Measurements from ENCODE around the gene ERFE.

DNA sequence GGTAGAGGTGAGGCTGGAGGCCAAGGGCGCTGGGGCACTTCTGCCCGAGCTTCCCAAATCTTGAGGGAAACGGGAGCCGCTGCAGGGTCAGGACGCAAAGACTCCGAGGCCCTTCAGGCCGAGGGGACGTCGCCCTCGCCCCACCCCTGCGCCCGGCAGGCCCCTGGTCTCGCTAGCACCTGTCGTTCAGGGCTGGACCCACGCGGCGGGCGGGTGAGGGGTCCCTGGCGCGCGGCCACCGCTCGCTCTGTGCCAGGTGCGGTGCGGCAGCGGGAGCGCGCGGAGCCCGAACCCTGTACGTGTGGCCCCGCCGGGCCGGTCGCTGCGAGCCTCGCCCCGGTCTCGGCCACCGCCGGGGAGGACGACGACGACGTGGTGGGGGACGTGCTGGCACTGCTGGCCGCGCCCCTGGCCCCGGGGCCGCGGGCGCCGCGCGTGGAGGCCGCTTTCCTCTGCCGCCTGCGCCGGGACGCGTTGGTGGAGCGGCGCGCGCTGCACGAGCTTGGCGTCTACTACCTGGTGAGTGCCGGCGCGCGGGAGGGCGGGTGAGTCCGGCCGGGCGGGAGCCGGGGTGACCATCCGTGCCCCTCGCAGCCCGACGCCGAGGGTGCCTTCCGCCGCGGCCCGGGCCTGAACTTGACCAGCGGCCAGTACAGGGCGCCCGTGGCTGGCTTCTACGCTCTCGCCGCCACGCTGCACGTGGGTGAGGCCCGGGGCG is 4.9 kb downstream of the ERFE start:
- TF ChIP-seq, protein P1, sequence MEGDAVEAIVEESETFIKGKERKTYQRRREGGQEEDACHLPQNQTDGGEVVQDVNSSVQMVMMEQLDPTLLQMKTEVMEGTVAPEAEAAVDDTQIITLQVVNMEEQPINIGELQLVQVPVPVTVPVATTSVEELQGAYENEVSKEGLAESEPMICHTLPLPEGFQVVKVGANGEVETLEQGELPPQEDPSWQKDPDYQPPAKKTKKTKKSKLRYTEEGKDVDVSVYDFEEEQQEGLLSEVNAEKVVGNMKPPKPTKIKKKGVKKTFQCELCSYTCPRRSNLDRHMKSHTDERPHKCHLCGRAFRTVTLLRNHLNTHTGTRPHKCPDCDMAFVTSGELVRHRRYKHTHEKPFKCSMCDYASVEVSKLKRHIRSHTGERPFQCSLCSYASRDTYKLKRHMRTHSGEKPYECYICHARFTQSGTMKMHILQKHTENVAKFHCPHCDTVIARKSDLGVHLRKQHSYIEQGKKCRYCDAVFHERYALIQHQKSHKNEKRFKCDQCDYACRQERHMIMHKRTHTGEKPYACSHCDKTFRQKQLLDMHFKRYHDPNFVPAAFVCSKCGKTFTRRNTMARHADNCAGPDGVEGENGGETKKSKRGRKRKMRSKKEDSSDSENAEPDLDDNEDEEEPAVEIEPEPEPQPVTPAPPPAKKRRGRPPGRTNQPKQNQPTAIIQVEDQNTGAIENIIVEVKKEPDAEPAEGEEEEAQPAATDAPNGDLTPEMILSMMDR (IDR thresholded peaks at IDR 0.05 in 2 of 3, conservative IDR thresholded peaks at IDR 0.05 in 1 of 3; ENCODE audit: insufficient read depth in 2 of 3, low read depth in 1 of 3, low read length in 3 of 3): no peak
- no peak for TF ChIP-seq EP300 (IDR thresholded peaks at IDR 0.05; ENCODE audit: low read length)
- no peak for TF ChIP-seq YY1 (IDR thresholded peaks at IDR 0.05; ENCODE audit: borderline replicate concordance in 1 of 3, control insufficient read depth in 1 of 3, extremely low read depth in 1 of 3, insufficient read depth in 3 of 3, insufficient read length in 1 of 3, insufficient replicate concordance in 2 of 3, low read depth in 1 of 3, low read length in 2 of 3)
- no peak for TF ChIP-seq NR1H2 (CRISPR knock-in tag; IDR thresholded peaks at IDR 0.05)
- TF ChIP-seq, protein P2, sequence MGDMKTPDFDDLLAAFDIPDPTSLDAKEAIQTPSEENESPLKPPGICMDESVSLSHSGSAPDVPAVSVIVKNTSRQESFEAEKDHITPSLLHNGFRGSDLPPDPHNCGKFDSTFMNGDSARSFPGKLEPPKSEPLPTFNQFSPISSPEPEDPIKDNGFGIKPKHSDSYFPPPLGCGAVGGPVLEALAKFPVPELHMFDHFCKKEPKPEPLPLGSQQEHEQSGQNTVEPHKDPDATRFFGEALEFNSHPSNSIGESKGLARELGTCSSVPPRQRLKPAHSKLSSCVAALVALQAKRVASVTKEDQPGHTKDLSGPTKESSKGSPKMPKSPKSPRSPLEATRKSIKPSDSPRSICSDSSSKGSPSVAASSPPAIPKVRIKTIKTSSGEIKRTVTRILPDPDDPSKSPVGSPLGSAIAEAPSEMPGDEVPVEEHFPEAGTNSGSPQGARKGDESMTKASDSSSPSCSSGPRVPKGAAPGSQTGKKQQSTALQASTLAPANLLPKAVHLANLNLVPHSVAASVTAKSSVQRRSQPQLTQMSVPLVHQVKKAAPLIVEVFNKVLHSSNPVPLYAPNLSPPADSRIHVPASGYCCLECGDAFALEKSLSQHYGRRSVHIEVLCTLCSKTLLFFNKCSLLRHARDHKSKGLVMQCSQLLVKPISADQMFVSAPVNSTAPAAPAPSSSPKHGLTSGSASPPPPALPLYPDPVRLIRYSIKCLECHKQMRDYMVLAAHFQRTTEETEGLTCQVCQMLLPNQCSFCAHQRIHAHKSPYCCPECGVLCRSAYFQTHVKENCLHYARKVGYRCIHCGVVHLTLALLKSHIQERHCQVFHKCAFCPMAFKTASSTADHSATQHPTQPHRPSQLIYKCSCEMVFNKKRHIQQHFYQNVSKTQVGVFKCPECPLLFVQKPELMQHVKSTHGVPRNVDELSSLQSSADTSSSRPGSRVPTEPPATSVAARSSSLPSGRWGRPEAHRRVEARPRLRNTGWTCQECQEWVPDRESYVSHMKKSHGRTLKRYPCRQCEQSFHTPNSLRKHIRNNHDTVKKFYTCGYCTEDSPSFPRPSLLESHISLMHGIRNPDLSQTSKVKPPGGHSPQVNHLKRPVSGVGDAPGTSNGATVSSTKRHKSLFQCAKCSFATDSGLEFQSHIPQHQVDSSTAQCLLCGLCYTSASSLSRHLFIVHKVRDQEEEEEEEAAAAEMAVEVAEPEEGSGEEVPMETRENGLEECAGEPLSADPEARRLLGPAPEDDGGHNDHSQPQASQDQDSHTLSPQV (IDR thresholded peaks at IDR 0.05): no peak

All from K562 (cell line).